Vagina (tissue), 2 donors: ENCODE results near the gene CD86. TPM values are rescaled to one million over a fixed set of nuclear protein-coding genes. Genes with fewer than 3 reads are reported as not detected.

Experiments
- DNase-seq, 2 donors: peaks; one replicate each; pipeline ENCODE4 v3.0.0-alpha.2; 2017; ENCODE audit errors: extremely low spot score in 2 of 2
- H3K27ac ChIP-seq: fragments of 200-600 bp; sonication (generic); one replicate; pipeline ENCODE4 v1.5.1; 2019
- H3K27me3 ChIP-seq: fragments of 200-600 bp; sonication (generic); one replicate; pipeline ENCODE4 v1.5.1; 2019
- H3K36me3 ChIP-seq, 2 donors: fragments of 200-600 bp; sonication (generic); one replicate each; pipeline ENCODE4 v1.5.1; 2017 to 2019
- H3K4me1 ChIP-seq: fragments of 200-600 bp; sonication (generic); one replicate; pipeline ENCODE4 v1.5.1; 2019
- H3K4me3 ChIP-seq, 2 donors: fragments of 200-600 bp; sonication (generic); 1 replicate in 1 of 2; 2 replicates in 1 of 2; pipeline ENCODE4 v1.5.1; 2016 to 2019
- H3K9me3 ChIP-seq: fragments of 200-600 bp; sonication (generic); one replicate; pipeline ENCODE4 v1.5.1; 2019
- POLR2A ChIP-seq, 2 donors: fragments of 450-650 bp; IDR thresholded peaks; one replicate each; pipeline ENCODE4 v1.6.1; 2017; ENCODE audit warnings: antibody characterized with exemption in 2 of 2, mild to moderate bottlenecking in 2 of 2, moderate library complexity in 2 of 2
- POLR2AphosphoS5 ChIP-seq, 2 donors: sonication (generic); formaldehyde crosslinking; IDR thresholded peaks; one replicate each; pipeline ENCODE4 v1.9.0; 2017; ENCODE audit warnings: antibody characterized with exemption in 2 of 2, mild to moderate bottlenecking in 2 of 2, low read depth in 1 of 2; ENCODE audit not compliant: insufficient read depth in 1 of 2
- intact Hi-C: fragments of 100-400 bp; cut with DNase I; formaldehyde crosslinking; loops from one replicate; pipeline ENCODE4 v1.15.1; 2023
- total RNA-seq: library from RNA; depleted of rRNA; stranded (reverse); fragments of >200 nt; gene quantifications from one replicate; pipeline ENCODE4 v1.2.3, GENCODE V29; 2016
- TF ChIP-seq, protein P1 (sequence below), 3 experiments: fragments of 450-650 bp in 2 of 3; fragments of 200-600 bp in 1 of 3; sonication (generic) in 1 of 3; IDR thresholded peaks; one replicate each; pipeline ENCODE4 v1.5.1; 2017 to 2019; ENCODE audit warnings: antibody characterized with exemption in 3 of 3, mild to moderate bottlenecking in 2 of 3, moderate library complexity in 2 of 3

CD86 gene
- total RNA-seq, 1 donor from 2014 or later, result 0.98 TPM

DNA sequence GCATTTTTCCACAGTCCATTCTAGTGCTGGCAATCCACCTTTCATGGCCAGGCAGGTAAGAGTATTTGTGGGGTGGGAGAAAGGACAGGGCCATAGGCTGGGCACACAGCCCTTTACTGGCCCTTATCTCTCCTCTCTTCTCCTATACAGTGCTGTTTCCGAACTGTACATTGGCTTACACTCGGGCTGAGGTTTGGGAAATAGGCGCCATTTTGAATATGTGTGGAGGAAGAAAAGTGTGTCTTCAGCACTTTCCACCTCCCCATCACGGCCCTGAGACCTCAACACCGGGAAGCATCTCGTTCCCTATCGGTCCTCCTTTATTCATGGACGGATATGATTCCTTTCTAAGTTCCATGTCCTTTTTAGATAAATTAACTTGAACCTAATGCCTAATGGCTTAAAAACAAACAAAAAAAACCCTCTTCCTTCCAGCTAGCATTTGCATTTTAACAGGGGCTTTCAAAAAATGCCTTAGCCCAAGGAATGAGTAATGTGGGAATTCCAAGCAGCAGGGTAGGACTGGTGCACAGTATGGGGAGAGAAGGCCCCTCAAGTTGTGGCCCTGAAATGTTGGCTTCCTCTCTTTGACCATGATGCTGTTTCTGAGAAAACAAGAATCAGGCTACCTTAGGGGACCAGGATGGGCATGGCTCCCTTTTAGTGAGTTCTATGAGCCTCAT, 24.5 kb downstream of the CD86 start:
- TF ChIP-seq, protein P1, sequence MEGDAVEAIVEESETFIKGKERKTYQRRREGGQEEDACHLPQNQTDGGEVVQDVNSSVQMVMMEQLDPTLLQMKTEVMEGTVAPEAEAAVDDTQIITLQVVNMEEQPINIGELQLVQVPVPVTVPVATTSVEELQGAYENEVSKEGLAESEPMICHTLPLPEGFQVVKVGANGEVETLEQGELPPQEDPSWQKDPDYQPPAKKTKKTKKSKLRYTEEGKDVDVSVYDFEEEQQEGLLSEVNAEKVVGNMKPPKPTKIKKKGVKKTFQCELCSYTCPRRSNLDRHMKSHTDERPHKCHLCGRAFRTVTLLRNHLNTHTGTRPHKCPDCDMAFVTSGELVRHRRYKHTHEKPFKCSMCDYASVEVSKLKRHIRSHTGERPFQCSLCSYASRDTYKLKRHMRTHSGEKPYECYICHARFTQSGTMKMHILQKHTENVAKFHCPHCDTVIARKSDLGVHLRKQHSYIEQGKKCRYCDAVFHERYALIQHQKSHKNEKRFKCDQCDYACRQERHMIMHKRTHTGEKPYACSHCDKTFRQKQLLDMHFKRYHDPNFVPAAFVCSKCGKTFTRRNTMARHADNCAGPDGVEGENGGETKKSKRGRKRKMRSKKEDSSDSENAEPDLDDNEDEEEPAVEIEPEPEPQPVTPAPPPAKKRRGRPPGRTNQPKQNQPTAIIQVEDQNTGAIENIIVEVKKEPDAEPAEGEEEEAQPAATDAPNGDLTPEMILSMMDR (IDR thresholded peaks at IDR 0.05), result no peak
- TF ChIP-seq POLR2A (IDR thresholded peaks at IDR 0.05), result no peak
- TF ChIP-seq POLR2AphosphoS5 (IDR thresholded peaks at IDR 0.05; ENCODE audit: insufficient read depth in 1 of 2, low read depth in 1 of 2), result no peak
- Histone ChIP-seq H3K4me3 (no peak overlapping the region), H3K27me3 (no peaks in the 10 kb centered on the region), H3K27ac (no peak overlapping the region), H3K4me1 (no peaks in the 10 kb centered on the region), H3K36me3 (no peaks in the 10 kb centered on the region), H3K9me3 (no peaks in the 10 kb centered on the region)
- no peak for DNase-seq
- intact Hi-C loops, result no loop called here

DNA sequence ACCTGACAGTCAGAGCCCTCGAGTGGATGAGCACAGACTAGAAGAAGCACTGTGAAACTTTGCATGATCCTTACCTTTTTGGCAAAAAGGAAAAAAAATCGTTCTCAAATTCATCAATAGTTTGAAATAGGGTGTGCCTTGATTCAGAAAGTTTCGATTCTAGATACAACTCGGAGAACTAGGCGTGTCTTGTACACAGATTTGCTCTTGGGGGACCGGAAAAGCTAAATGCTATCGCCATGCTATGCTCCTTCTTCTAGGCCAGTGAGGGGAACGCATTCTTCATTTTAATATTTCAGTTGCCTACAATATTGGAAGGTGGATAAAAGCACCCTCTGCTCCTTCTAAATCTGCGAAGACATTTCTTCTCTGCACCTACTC, 25.0 kb downstream of the CD86 start:
- TF ChIP-seq POLR2A (IDR thresholded peaks at IDR 0.05) (no peak), POLR2AphosphoS5 (IDR thresholded peaks at IDR 0.05; ENCODE audit: insufficient read depth in 1 of 2, low read depth in 1 of 2) (no peak)
- TF ChIP-seq, protein P1 (IDR thresholded peaks at IDR 0.05), result no peak
- H3K27me3 ChIP-seq, result no peaks in the 10 kb centered on the region
- no peak for DNase-seq
- H3K4me3 ChIP-seq, result no peak overlapping the region
- no peak overlapping the region for H3K27ac ChIP-seq
- no peaks in the 10 kb centered on the region for H3K4me1 ChIP-seq
- H3K9me3 ChIP-seq, result no peaks in the 10 kb centered on the region
- intact Hi-C loops, result no loop called here
- H3K36me3 ChIP-seq, result no peaks in the 10 kb centered on the region

DNA sequence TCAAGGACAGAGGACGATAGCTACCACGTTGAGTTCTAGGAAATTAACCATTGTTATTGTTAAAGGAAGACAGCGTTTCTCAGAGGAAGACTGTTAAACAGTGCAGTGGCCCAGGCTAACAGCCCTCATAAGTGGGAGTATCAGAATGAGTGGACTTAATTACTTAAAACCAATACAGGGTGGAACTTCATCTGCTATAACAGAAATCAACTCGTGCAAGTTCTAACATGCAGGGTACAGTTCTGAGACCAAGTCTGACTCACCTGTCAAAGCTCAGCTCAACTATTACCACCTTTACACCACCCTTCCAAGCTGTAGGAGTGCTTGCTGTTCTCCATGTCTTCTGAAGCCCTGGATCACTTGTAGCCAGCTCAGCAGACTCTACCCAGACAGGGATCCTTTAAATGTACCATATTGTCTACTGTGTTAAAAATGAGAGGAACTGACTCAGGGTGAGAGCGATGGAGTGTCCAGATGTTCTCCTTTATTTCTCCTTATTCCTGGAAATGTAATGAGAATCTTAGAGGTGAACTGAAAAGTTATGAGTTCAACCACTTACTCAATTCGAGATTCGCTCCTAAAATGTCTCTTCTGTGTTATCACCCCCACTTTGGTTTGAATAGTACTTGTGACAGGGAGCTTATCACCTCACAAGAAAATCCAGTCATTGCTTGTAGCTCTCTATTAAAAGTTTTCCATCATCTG, 26.5 kb downstream of the CD86 start:
- no peaks in the 10 kb centered on the region for H3K4me1 ChIP-seq
- no peaks in the 10 kb centered on the region for H3K27me3 ChIP-seq
- H3K36me3 ChIP-seq, result no peaks in the 10 kb centered on the region
- TF ChIP-seq, protein P1 (IDR thresholded peaks at IDR 0.05), result no peak
- TF ChIP-seq POLR2AphosphoS5 (IDR thresholded peaks at IDR 0.05; ENCODE audit: insufficient read depth in 1 of 2, low read depth in 1 of 2), result no peak
- TF ChIP-seq POLR2A (IDR thresholded peaks at IDR 0.05), result no peak
- no peak for DNase-seq
- intact Hi-C loops, result no loop called here
- H3K4me3 ChIP-seq, result no peak overlapping the region
- no peaks in the 10 kb centered on the region for H3K9me3 ChIP-seq
- no peak overlapping the region for H3K27ac ChIP-seq

DNA sequence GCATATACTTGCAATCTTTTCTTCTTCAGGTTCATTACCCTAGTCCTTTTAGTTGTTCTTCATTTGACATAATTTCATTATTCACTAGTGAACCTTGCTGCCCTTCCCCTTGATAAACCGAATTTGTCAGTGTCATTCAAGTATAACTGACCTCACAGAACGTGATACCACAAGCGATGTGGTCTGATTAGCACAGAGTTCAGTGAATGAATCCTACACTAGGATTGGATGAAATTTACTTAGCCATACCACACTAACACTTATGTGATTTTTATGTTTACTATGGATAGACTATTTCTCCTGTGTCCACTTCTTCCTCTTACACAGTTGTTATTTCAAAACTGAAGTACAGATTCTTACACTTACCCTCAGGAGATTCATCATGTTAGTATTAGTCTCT, 27.2 kb downstream of the CD86 start:
- no peaks in the 10 kb centered on the region for H3K36me3 ChIP-seq
- H3K9me3 ChIP-seq, result no peaks in the 10 kb centered on the region
- H3K4me1 ChIP-seq, result no peaks in the 10 kb centered on the region
- H3K4me3 ChIP-seq, result no peak overlapping the region
- DNase-seq, result no peak
- no peak for TF ChIP-seq POLR2AphosphoS5 (IDR thresholded peaks at IDR 0.05; ENCODE audit: insufficient read depth in 1 of 2, low read depth in 1 of 2)
- TF ChIP-seq POLR2A (IDR thresholded peaks at IDR 0.05), result no peak
- TF ChIP-seq, protein P1 (IDR thresholded peaks at IDR 0.05), result no peak
- H3K27ac ChIP-seq, result no peak overlapping the region
- intact Hi-C loops, result no loop called here
- H3K27me3 ChIP-seq, result no peaks in the 10 kb centered on the region

DNA sequence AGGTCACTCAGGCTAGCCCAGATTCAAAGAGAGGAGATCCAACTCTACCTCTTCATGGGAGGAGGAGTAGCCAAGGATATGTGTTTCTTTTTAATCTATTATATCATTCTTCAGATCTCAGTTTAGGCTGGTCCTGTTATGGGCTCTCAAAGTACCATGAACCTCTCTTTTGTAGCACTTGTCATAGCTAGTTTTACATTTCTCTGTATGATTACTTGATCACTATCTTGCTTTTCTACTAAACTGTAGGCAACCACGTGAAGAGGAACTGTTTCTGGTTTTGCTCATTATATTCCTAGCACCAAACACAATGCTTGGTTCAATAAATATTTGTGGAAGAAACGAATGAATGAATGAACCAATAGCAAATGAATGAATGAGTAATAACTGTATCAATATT, 29.6 kb downstream of the CD86 start:
- Histone ChIP-seq H3K4me3 (no peak overlapping the region), H3K9me3 (no peaks in the 10 kb centered on the region), H3K36me3 (no peaks in the 10 kb centered on the region), H3K27ac (no peak overlapping the region), H3K27me3 (no peaks in the 10 kb centered on the region), H3K4me1 (no peaks in the 10 kb centered on the region)
- intact Hi-C loops, result no loop called here
- TF ChIP-seq POLR2A (IDR thresholded peaks at IDR 0.05) (no peak), POLR2AphosphoS5 (IDR thresholded peaks at IDR 0.05; ENCODE audit: insufficient read depth in 1 of 2, low read depth in 1 of 2) (no peak)
- TF ChIP-seq, protein P1 (IDR thresholded peaks at IDR 0.05), result no peak
- DNase-seq, result no peak
